ENCODE measurements around the gene PRMT3. TPM values are rescaled to one million over a fixed set of nuclear protein-coding genes. Genes with fewer than 3 reads are reported as not detected.
"Not testable (repeated sequence)": the region's sequence is repeated elsewhere in the genome, so short reads cannot be mapped to it uniquely, and the experiment has no call there.

PRMT3 gene
- total and polyA plus RNA-seq, 2 donors (not counting 3 experiments of a cell fraction or from before 2014, with no cell fraction given): 6.2 to 13.3 TPM

DNA sequence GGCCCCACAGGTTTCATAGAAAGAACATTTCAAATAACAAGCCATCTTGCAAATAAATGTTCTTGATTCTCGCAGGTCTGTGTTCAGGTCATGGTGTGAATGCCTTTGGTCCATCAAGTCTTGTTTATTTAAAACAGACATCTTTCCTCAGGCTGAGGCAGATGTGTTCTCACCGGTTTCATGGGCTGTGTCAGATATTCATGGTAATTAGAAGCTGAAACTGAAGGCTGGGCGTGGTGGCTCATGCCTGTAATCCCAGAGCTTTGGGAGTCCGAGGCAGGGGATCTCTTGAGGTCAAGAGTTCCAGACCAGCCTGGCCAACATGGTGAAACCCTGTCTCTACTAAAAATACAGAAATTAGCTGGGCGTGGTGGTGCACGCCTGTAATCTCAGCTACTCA, 22.1 kb upstream of the PRMT3 start:
- H3K9ac ChIP-seq (replicated peaks; ENCODE audit: extremely low read depth, insufficient read depth, low read length); H2AFZ ChIP-seq (ENCODE audit: low read depth, low read length); POLR2A ChIA-PET; DNase-seq (ENCODE audit: low read depth, low spot score); dilution Hi-C loops (cut with MboI; ENCODE audit: extremely low pct_ligation_motif_present, low sequenced_read_pairs); H3K9me3 ChIP-seq (replicated peaks; ENCODE audit: control insufficient read depth, insufficient read depth, low read length); H3K9me1 ChIP-seq (replicated peaks; ENCODE audit: control insufficient read depth, extremely low read depth, insufficient read depth, low read length); H3K27me3 ChIP-seq (ENCODE audit: control insufficient read depth in 2 of 2, insufficient read depth in 2 of 2, low read length in 2 of 2); BruUV-seq (replicated peaks); H3K27ac ChIP-seq (ENCODE audit: insufficient read depth, low read depth, low read length); H3K4me3 ChIP-seq (replicated peaks in 1 of 3; ENCODE audit: insufficient read depth in 1 of 3, low read depth in 1 of 3, low read length in 3 of 3); intact Hi-C loops (cut with micrococcal nuclease); H3K4me2 ChIP-seq (ENCODE audit: insufficient read depth, low read length); H4K20me1 ChIP-seq (replicated peaks; ENCODE audit: control insufficient read depth, extremely low read depth, insufficient read depth, low read length); H3K36me3 ChIP-seq (ENCODE audit: control insufficient read depth in 2 of 2, extremely low read depth in 1 of 2, insufficient read depth in 2 of 2, low read length in 2 of 2); FAIRE-seq: not testable (repeated sequence)
- Histone ChIP-seq H3K4me1 (ENCODE audit: control insufficient read depth, extremely low read depth, insufficient read depth, low read length) (peaks cover 46% of the 10 kb centered on the region), H3K79me2 (ENCODE audit: control insufficient read depth, insufficient read depth, low read length) (peaks cover 11% of the 10 kb centered on the region)
- CTCF ChIA-PET: interaction anchor here (4.8 kb wide), 1 partner anchor 11 kb away, joined by 50 read pairs; no protein-coding TSS in a partner anchor

DNA sequence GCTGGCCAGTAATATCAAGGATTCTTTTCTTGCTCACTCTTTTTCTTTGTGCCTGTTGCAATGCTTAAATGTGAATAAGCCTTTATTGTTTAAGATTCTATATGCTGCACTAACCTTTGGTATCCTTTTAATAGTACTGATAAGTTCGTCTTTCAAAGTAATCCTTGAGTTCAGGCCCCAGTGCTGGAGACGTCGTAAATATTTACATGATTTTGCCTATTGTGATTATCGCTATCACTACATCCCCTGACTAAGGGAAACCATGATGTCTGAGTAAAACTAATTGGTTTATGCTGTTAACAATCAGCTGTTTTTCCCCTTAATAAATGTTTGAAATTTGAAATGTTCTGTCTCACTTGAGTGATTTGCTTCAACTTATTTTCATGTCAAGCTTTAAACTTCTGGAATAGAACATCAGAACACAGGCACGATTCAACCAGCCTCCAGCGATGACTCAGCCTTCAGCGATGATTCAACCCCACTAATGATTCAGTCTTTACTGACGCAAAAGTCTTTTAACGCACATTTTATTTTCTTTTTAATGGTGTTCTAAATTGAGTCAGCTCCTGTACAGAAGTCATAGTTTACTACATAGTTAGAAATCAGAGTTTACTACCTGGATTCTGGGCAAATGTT, 20.1 kb upstream of the PRMT3 start:
- dilution Hi-C loops (cut with MboI; ENCODE audit: extremely low pct_ligation_motif_present, low sequenced_read_pairs): no loop called here

More for the DNA sequence above, 20.1 kb upstream of the PRMT3 start:
- peak overlapping the region; percentile 30 for H3K9ac ChIP-seq (replicated peaks; ENCODE audit: extremely low read depth, insufficient read depth, low read length)
- H4K20me1 ChIP-seq (replicated peaks; ENCODE audit: control insufficient read depth, extremely low read depth, insufficient read depth, low read length): no peaks in the 10 kb centered on the region
- DNase-seq (ENCODE audit: low read depth, low spot score) (peak; percentile 91), FAIRE-seq (peak; percentile 98)
- ChIA-PET POLR2A (no interaction called here), CTCF (interaction anchor here (0.9 to 4.8 kb wide), 7 partner anchors 9 to 242 kb away, joined by 3 to 50 read pairs (median 5); no protein-coding TSS in a partner anchor)
- H3K9me1 ChIP-seq (replicated peaks; ENCODE audit: control insufficient read depth, extremely low read depth, insufficient read depth, low read length): no peaks in the 10 kb centered on the region
- H3K27me3 ChIP-seq (ENCODE audit: control insufficient read depth in 2 of 2, insufficient read depth in 2 of 2, low read length in 2 of 2): no peaks in the 10 kb centered on the region
- peaks cover 40% of the 10 kb centered on the region for H3K4me1 ChIP-seq (ENCODE audit: control insufficient read depth, extremely low read depth, insufficient read depth, low read length)
- H2AFZ ChIP-seq (ENCODE audit: low read depth, low read length): peak overlapping the region; percentile 3
- H3K4me2 ChIP-seq (ENCODE audit: insufficient read depth, low read length): peak overlapping the region; percentile 65
- BruUV-seq (replicated peaks): TSS peak; percentile 35
- H3K27ac ChIP-seq (ENCODE audit: insufficient read depth, low read depth, low read length): peak overlapping the region; percentile 69
- TF ChIP-seq GATA2 (IDR thresholded peaks at IDR 0.05; ENCODE audit: insufficient read depth, insufficient read length, low read depth, low read length) (no peak), MYC (IDR thresholded peaks at IDR 0.05; ENCODE audit: low read depth, low read length) (no peak), JUN (IDR thresholded peaks at IDR 0.05; ENCODE audit: borderline replicate concordance, insufficient read depth, insufficient read length, low read depth) (peak; percentile 98), EZH2 (IDR thresholded peaks at IDR 0.05; ENCODE audit: borderline replicate concordance, low read depth, low read length, severe bottlenecking) (no peak), MAX (IDR thresholded peaks at IDR 0.05; ENCODE audit: insufficient read depth, insufficient read length) (no peak), POLR2A (IDR thresholded peaks at IDR 0.05; ENCODE audit: low read depth, low read length) (no peak), POLR2AphosphoS5 (IDR thresholded peaks at IDR 0.05; ENCODE audit: insufficient read depth, low read depth, low read length) (peak; percentile 46), CTCF (IDR thresholded peaks at IDR 0.05; ENCODE audit: extremely low read depth in 1 of 2, insufficient read depth in 1 of 2, low read depth in 1 of 2, low read length in 2 of 2) (no peak), FOS (IDR thresholded peaks at IDR 0.05; ENCODE audit: borderline replicate concordance, insufficient read depth, low read length) (peak; percentile 100)
- peaks cover 11% of the 10 kb centered on the region for H3K79me2 ChIP-seq (ENCODE audit: control insufficient read depth, insufficient read depth, low read length)
- no peak overlapping the region for H3K4me3 ChIP-seq (replicated peaks in 1 of 3; ENCODE audit: insufficient read depth in 1 of 3, low read depth in 1 of 3, low read length in 3 of 3)
- intact Hi-C loops (cut with micrococcal nuclease): loop anchor here (1.0 kb wide), 1 partner anchor 20 kb away; the partner anchor contains the start of gene PRMT3
- peaks cover 1 to 4% of the 10 kb centered on the region in 2 experiments for H3K36me3 ChIP-seq (ENCODE audit: control insufficient read depth in 2 of 2, extremely low read depth in 1 of 2, insufficient read depth in 2 of 2, low read length in 2 of 2)
- no peaks in the 10 kb centered on the region for H3K9me3 ChIP-seq (replicated peaks; ENCODE audit: control insufficient read depth, insufficient read depth, low read length)
